Lower leg skin (tissue), 3 donors: ENCODE measurements around the gene ZNF484.

Source experiments
- CTCF ChIP-seq, 3 donors: fragments of 450-650 bp; IDR thresholded peaks; one replicate each; pipeline ENCODE4 v1.5.1; 2016; ENCODE audit warnings: antibody characterized with exemption in 3 of 3, mild to moderate bottlenecking in 3 of 3, moderate library complexity in 2 of 3
- POLR2A ChIP-seq, 2 donors: fragments of 450-650 bp; IDR thresholded peaks; one replicate each; pipeline ENCODE4 v1.6.1; 2016 to 2017; ENCODE audit warnings: antibody characterized with exemption in 2 of 2, mild to moderate bottlenecking in 1 of 2, moderate library complexity in 1 of 2

DNA sequence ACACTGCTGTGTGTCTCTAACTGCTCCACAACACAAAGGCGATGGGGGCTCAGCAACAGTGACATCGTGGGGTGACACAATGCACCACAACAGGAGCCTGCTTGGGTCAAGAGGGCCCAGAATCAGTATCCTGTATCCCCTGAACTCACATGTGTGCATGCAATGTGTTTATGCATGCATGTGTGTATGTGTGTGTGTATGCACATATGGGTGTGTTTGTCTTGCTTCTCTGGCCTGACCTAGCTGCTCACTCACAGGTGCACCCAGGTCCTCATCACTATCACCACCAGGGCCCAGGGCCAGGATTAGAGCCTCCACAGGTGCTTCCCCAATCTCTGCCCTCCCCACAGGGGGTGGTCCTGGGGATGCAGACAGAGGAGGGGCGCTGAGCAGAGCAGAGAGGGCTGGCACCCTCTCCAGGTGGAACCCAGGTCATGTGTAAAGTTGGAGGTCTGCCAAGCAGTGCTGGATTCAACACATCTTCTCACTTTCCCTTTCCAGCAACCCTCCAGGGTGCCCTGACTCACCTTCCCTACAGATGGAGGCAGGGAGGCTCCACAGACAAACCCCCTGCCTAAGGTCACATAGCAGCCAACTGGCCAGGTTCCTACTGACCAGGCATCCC is 18.1 kb upstream of the ZNF484 start:
- TF ChIP-seq CTCF (IDR thresholded peaks at IDR 0.05) (no peak), POLR2A (IDR thresholded peaks at IDR 0.05) (no peak)
